DMS53 treated with DMSO at 0.1 percent for 48 hours (cell line): ENCODE measurements around the gene SVOP.
"Not testable (repeated sequence)": the region's sequence is repeated elsewhere in the genome, so short reads cannot be mapped to it uniquely, and the experiment has no call there.

ENCODE experiments used
- DNase-seq: peaks from one replicate; lab custom pipeline; 2025; ENCODE audit not compliant: unreplicated experiment; lab: John Stamatoyannopoulos, UW

SVOP gene

GRCh38 chr12:109033239-109034196 lies 12.7 kb upstream of the SVOP start:
- DNase-seq = no peak

GRCh38 chr12:109029411-109029810 lies 8.5 kb upstream of the SVOP start:
- DNase-seq = no peak

- not testable (repeated sequence) for DNase-seq
Measured at GRCh38 chr12:109028624-109029023, 7.8 kb upstream of the SVOP start.

- no peak for DNase-seq
Measured at GRCh38 chr12:109027767-109028166, 6.9 kb upstream of the SVOP start.

- DNase-seq = no peak
Measured at GRCh38 chr12:109020146-109020795, 597 bp downstream of the SVOP start.

GRCh38 chr12:109018296-109018695 lies 2.6 kb downstream of the SVOP start:
- DNase-seq = no peak

- DNase-seq = no peak
Measured at GRCh38 chr12:109016978-109017377, 3.9 kb downstream of the SVOP start.

- DNase-seq = no peak
Measured at GRCh38 chr12:109016016-109016415, 4.9 kb downstream of the SVOP start.

GRCh38 chr12:109014984-109015765 lies 5.7 kb downstream of the SVOP start:
- no peak for DNase-seq

- DNase-seq = no peak
Measured at GRCh38 chr12:109010259-109010658, 10.6 kb downstream of the SVOP start.

GRCh38 chr12:109009766-109010165 lies 11.1 kb downstream of the SVOP start:
- DNase-seq = no peak

GRCh38 chr12:109004017-109004416 lies 16.9 kb downstream of the SVOP start:
- DNase-seq = no peak

GRCh38 chr12:108996320-108996719 lies 24.5 kb downstream of the SVOP start:
- DNase-seq = no peak

- DNase-seq = no peak
Measured at GRCh38 chr12:108995370-108995992, 25.4 kb downstream of the SVOP start.

GRCh38 chr12:108990103-108990502 lies 30.8 kb downstream of the SVOP start:
- DNase-seq = not testable (repeated sequence)

- no peak for DNase-seq
Measured at GRCh38 chr12:108989376-108989775, 31.5 kb downstream of the SVOP start.

- no peak for DNase-seq
Measured at GRCh38 chr12:108985750-108986149, 35.1 kb downstream of the SVOP start.

GRCh38 chr12:108983227-108983626 lies 37.6 kb downstream of the SVOP start:
- DNase-seq = no peak

GRCh38 chr12:108982621-108983219 lies 38.1 kb downstream of the SVOP start:
- DNase-seq = no peak

GRCh38 chr12:108981835-108982234 lies 39.0 kb downstream of the SVOP start:
- no peak for DNase-seq
